Mesendoderm (in vitro differentiated cells): ENCODE data around the gene PRKAR1B.
A peak's percentile ranks its signal among the peaks of the same experiment; 100 is the strongest.

Experiments used
- DNase-seq: peaks from one replicate; pipeline ENCODE4 v3.0.0; 2013
- H2AK5ac ChIP-seq: 2 replicates; pipeline ENCODE4 v1.6.1; 2013; ENCODE audit warnings: low read length, inconsistent platforms
- H2BK120ac ChIP-seq: 2 replicates; pipeline ENCODE4 v1.6.1; 2013; ENCODE audit warnings: low read depth, mild to moderate bottlenecking, low read length, moderate library complexity, mixed read lengths
- H2BK15ac ChIP-seq: replicated peaks from 2 replicates; pipeline ENCODE4 v1.6.1; 2013; ENCODE audit warnings: low read depth, mild to moderate bottlenecking, moderate library complexity
- H2BK5ac ChIP-seq: 2 replicates; pipeline ENCODE4 v1.6.1; 2013; ENCODE audit warnings: low read length, inconsistent platforms
- H3K18ac ChIP-seq: 2 replicates; pipeline ENCODE4 v1.6.1; 2013; ENCODE audit warnings: mild to moderate bottlenecking, low read length, mixed read lengths
- H3K23ac ChIP-seq: one replicate; pipeline ENCODE4 v1.6.1; 2013; ENCODE audit warnings: low read length
- H3K27ac ChIP-seq: 2 replicates; pipeline ENCODE4 v1.5.1; 2013; ENCODE audit warnings: low read depth, mild to moderate bottlenecking, inconsistent platforms, low read length, moderate library complexity
- H3K27me3 ChIP-seq: 2 replicates; pipeline ENCODE4 v1.6.1; 2013; ENCODE audit warnings: low read length, control low read depth, mild to moderate bottlenecking, inconsistent platforms; ENCODE audit not compliant: insufficient read depth, poor library complexity
- H3K36me3 ChIP-seq: 2 replicates; pipeline ENCODE4 v1.6.1; 2013; ENCODE audit warnings: low read length, inconsistent platforms; ENCODE audit not compliant: control insufficient read depth, insufficient read depth
- H3K4ac ChIP-seq: one replicate; pipeline ENCODE4 v1.6.1; 2013; ENCODE audit warnings: low read depth, mild to moderate bottlenecking, low read length, moderate library complexity
- H3K4me1 ChIP-seq: 2 replicates; pipeline ENCODE4 v1.6.1; 2013; ENCODE audit warnings: low read depth, low read length, inconsistent platforms; ENCODE audit not compliant: control insufficient read depth
- H3K4me2 ChIP-seq: 2 replicates; pipeline ENCODE4 v1.6.1; 2013; ENCODE audit warnings: low read length
- H3K4me3 ChIP-seq: 2 replicates; pipeline ENCODE4 v1.5.1; 2013; ENCODE audit warnings: mild to moderate bottlenecking, low read length
- H3K56ac ChIP-seq: one replicate; pipeline ENCODE4 v1.6.1; 2013; ENCODE audit warnings: low read length
- H3K79me1 ChIP-seq: 2 replicates; pipeline ENCODE4 v1.6.1; 2013; ENCODE audit warnings: low read length, inconsistent platforms
- H3K79me2 ChIP-seq: 2 replicates; pipeline ENCODE4 v1.6.1; 2013; ENCODE audit warnings: mild to moderate bottlenecking, low read length; ENCODE audit not compliant: control insufficient read depth, insufficient read depth
- H3K9ac ChIP-seq: 2 replicates; pipeline ENCODE4 v1.6.1; 2013; ENCODE audit warnings: low read length, inconsistent platforms
- H4K5ac ChIP-seq: one replicate; pipeline ENCODE4 v1.6.1; 2013; ENCODE audit warnings: low read length
- H4K8ac ChIP-seq: one replicate; pipeline ENCODE4 v1.6.1; 2013; ENCODE audit warnings: low read depth, mild to moderate bottlenecking, control low read depth, low read length, moderate library complexity
- WGBS: extraction: QIAGEN DNeasy Blood & Tissue Kit; methylation state at CpG from one replicate; pipeline ENCODE4 v1.1.7; 2013; ENCODE audit warnings: low lambda C conversion rate, missing lambda C conversion rate; ENCODE audit not compliant: insufficient coverage; ENCODE audit errors: extremely low coverage; 5-methylcytosine and 5-hydroxymethylcytosine counted together

PRKAR1B gene

DNA sequence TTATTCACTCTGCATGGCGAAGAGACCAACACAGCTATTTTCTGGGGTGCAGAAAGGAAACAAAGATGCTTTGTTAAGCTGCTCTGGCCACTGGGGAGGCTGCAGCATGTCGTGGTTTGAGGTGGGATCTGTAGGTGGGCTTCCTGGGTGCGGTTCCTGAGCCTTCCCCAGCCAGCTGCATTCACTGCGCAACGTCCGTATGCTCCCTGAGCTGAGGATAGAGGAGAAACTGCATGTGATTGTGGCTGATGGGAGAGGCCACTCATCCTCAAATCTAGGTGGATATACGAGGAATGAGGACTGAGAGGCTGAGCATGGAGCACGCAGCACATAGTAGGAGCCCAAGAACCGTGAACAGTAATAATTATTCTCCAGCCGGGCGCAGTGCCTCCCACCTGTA lies 10.4 kb downstream of the PRKAR1B start:
- no CpG with 5 or more reads among the region's 11 CpGs for WGBS
- DNase-seq: no peak

DNA sequence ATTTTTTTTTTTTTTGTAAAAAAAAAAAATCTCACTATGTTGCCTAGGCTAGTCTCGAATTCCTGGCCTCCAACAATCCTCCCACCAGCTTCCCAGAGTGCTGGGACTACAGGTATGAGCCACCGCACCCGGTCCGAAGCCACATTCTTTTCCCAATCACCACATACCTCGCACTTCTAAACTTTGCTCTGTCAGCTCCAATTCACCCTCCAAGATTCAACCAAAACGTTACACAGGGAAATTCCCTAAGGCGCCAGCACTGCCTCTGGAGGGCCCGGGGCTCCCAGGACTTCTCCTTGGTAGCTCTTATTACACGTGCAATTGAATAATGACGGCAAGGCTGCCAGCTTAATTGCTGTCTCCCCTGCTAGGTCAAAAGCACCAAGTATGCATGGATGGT lies 10.9 kb downstream of the PRKAR1B start:
- no peaks in the 10 kb centered on the region for H3K4me1 ChIP-seq
- no peak for DNase-seq
- WGBS: 100% methylated on average over 1 of the region's 10 CpGs
- no peak overlapping the region for H3K4ac ChIP-seq
- no peak overlapping the region for H2BK5ac ChIP-seq
- no peak overlapping the region for H2AK5ac ChIP-seq
- peaks cover 2% of the 10 kb centered on the region for H3K79me1 ChIP-seq
- H3K79me2 ChIP-seq: no peaks in the 10 kb centered on the region
- H3K27me3 ChIP-seq: no peaks in the 10 kb centered on the region
- no peak overlapping the region for H3K4me2 ChIP-seq
- H3K9ac ChIP-seq: no peak overlapping the region
- H4K5ac ChIP-seq: no peak overlapping the region
- no peak overlapping the region for H3K23ac ChIP-seq
- no peak overlapping the region for H3K27ac ChIP-seq
- H4K8ac ChIP-seq: no peak overlapping the region
- no peak overlapping the region for H3K56ac ChIP-seq
- H3K36me3 ChIP-seq: no peaks in the 10 kb centered on the region
- no peak overlapping the region for H3K18ac ChIP-seq
- no peak overlapping the region for H3K4me3 ChIP-seq
- H2BK120ac ChIP-seq: no peak overlapping the region
- no peak overlapping the region for H2BK15ac ChIP-seq

More for the DNA sequence above, 10.4 kb downstream of the PRKAR1B start:
- H2BK5ac ChIP-seq: no peak overlapping the region
- no peak overlapping the region for H3K4me2 ChIP-seq
- no peak overlapping the region for H3K18ac ChIP-seq
- H3K4ac ChIP-seq: no peak overlapping the region
- no peak overlapping the region for H3K23ac ChIP-seq
- no peaks in the 10 kb centered on the region for H3K36me3 ChIP-seq
- no peaks in the 10 kb centered on the region for H3K4me1 ChIP-seq
- H3K79me2 ChIP-seq: no peaks in the 10 kb centered on the region
- H2BK120ac ChIP-seq: no peak overlapping the region
- no peak overlapping the region for H2AK5ac ChIP-seq
- H2BK15ac ChIP-seq: no peak overlapping the region
- no peak overlapping the region for H3K9ac ChIP-seq
- no peak overlapping the region for H3K4me3 ChIP-seq
- no peak overlapping the region for H3K27ac ChIP-seq
- no peaks in the 10 kb centered on the region for H3K27me3 ChIP-seq
- H3K56ac ChIP-seq: no peak overlapping the region
- H4K5ac ChIP-seq: no peak overlapping the region
- H4K8ac ChIP-seq: no peak overlapping the region
- H3K79me1 ChIP-seq: peaks cover 2% of the 10 kb centered on the region

DNA sequence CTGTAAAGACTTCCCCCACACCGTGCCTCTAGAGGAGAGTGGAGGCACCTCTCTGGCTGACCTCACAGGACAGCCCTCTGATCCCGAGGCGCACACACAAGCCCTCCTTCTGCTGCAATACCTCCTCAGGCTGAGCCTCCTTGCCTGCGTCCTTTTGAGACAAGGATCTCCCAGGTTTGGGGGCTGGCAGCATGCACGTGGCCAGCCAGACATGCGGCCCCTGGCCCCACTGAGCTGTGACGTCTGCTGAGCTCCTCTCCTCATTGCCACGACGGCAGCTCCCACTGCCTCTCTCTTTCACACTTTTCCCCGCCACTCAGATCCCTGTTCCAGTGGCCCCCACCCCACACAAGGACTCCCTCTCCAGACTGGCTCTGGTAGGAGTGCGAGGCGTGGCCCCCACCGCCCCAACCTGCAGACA lies 12.8 kb downstream of the PRKAR1B start:
- Histone ChIP-seq H3K27me3 (no peaks in the 10 kb centered on the region), H3K4me3 (no peak overlapping the region), H3K36me3 (no peaks in the 10 kb centered on the region), H3K79me1 (peaks cover 2% of the 10 kb centered on the region), H3K27ac (no peak overlapping the region), H3K4me1 (no peaks in the 10 kb centered on the region), H2BK5ac (no peak overlapping the region), H3K9ac (no peak overlapping the region), H3K4me2 (no peak overlapping the region), H3K23ac (no peak overlapping the region), H4K5ac (no peak overlapping the region), H3K4ac (no peak overlapping the region), H4K8ac (no peak overlapping the region), H3K79me2 (no peaks in the 10 kb centered on the region), H2BK15ac (no peak overlapping the region), H2AK5ac (no peak overlapping the region), H2BK120ac (no peak overlapping the region), H3K18ac (no peak overlapping the region), H3K56ac (no peak overlapping the region)
- no CpG with 5 or more reads among the region's 13 CpGs for WGBS
- no peak for DNase-seq

DNA sequence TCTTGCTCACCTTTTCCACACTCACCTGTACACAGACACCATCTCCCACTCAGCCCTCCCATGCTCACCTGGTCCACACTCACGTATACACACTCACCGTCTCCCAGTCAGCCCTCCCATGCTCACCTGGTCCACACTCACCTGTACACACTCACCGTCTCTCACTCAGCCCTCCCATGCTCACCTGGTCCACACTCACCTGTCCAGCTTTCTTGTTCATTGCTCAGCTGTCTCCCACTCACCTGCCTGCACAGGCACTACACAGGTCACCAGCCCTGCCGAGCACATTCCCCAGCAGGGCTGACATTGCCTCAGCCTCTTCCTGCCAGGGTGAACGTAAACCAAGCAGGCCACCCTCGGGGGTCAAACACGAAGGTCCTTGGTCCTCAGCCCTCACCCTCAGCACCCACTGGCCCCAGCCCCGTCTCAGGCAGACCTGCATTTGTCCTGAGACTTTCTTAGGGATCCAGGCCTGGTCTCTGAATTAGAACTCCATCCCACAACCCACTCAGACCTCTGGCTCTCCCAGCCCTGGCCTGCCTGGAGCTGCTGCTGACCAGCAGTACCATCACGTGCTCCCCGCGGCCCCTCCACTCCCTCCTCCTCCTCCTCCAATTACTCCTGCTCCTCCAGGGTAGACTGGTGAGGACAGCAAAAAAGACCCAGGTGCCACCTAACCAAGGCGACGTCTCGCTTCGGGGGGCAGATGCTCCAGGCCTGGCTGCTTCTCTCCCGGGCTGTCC lies 13.4 kb downstream of the PRKAR1B start:
- no peaks in the 10 kb centered on the region for H3K36me3 ChIP-seq
- H3K4me1 ChIP-seq: no peaks in the 10 kb centered on the region
- H4K8ac ChIP-seq: no peak overlapping the region
- H3K56ac ChIP-seq: no peak overlapping the region
- WGBS: no CpG with 5 or more reads among the region's 16 CpGs
- no peak overlapping the region for H3K4me3 ChIP-seq
- no peak overlapping the region for H3K27ac ChIP-seq
- no peak overlapping the region for H4K5ac ChIP-seq
- no peak overlapping the region for H3K23ac ChIP-seq
- H3K18ac ChIP-seq: no peak overlapping the region
- no peak overlapping the region for H2AK5ac ChIP-seq
- H3K27me3 ChIP-seq: no peaks in the 10 kb centered on the region
- H2BK15ac ChIP-seq: no peak overlapping the region
- H2BK120ac ChIP-seq: no peak overlapping the region
- no peak overlapping the region for H3K4ac ChIP-seq
- H3K79me2 ChIP-seq: no peaks in the 10 kb centered on the region
- H3K4me2 ChIP-seq: no peak overlapping the region
- DNase-seq: no peak
- H2BK5ac ChIP-seq: no peak overlapping the region
- peaks cover 2% of the 10 kb centered on the region for H3K79me1 ChIP-seq
- H3K9ac ChIP-seq: no peak overlapping the region

DNA sequence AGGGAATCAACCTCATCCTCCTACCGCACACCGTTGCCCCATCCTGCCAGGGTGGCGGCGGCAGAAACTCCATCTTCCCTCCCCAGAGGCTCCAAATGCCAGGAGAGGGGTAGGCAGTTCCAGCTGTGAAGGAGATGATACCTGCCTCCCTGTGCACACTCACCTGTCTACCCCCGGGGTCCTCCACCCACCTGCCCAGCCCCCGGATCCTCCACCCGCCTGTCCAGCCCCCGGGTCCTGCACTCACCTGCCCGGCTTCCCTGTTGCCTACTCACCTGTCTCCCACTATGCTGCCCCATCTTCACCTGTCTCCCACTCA lies 14.0 kb downstream of the PRKAR1B start:
- Histone ChIP-seq H3K4ac (no peak overlapping the region), H2AK5ac (no peak overlapping the region), H3K4me3 (no peak overlapping the region)

More for the DNA sequence above, 14.0 kb downstream of the PRKAR1B start:
- H3K9ac ChIP-seq: no peak overlapping the region
- peak overlapping the region; percentile 70 for H3K56ac ChIP-seq
- no peak overlapping the region for H3K23ac ChIP-seq
- no peak overlapping the region for H2BK5ac ChIP-seq
- H3K27me3 ChIP-seq: no peaks in the 10 kb centered on the region
- H3K18ac ChIP-seq: no peak overlapping the region
- no CpG with 5 or more reads among the region's 9 CpGs for WGBS
- no peak overlapping the region for H3K4me2 ChIP-seq
- H3K79me2 ChIP-seq: no peaks in the 10 kb centered on the region
- no peaks in the 10 kb centered on the region for H3K36me3 ChIP-seq
- no peak overlapping the region for H4K5ac ChIP-seq
- no peak overlapping the region for H2BK120ac ChIP-seq
- no peaks in the 10 kb centered on the region for H3K4me1 ChIP-seq
- no peak overlapping the region for H4K8ac ChIP-seq
- no peak overlapping the region for H3K27ac ChIP-seq
- H3K79me1 ChIP-seq: peaks cover 2% of the 10 kb centered on the region
- DNase-seq: no peak
- H2BK15ac ChIP-seq: no peak overlapping the region
